GM12891 (cell line): Measurements from ENCODE around the gene MED4.
A peak's percentile ranks its signal among the peaks of the same experiment; 100 is the strongest.

ENCODE experiments used
- DNase-seq: peaks from one replicate; pipeline ENCODE4 v3.0.0; 2011; ENCODE audit warnings: low spot score; ENCODE audit not compliant: insufficient read length
- FAIRE-seq: peaks from 2 replicates; lab custom pipeline; 2011; peaks lifted over from hg19 to GRCh38; lab: Jason Lieb, UNC
- PAX5 ChIP-seq: IDR thresholded peaks from 2 replicates; pipeline ENCODE4 v1.6.1; 2011; ENCODE audit warnings: low read length, moderate library complexity, mild to moderate bottlenecking; ENCODE audit not compliant: insufficient read depth, severe bottlenecking
- POLR2A ChIP-seq: IDR thresholded peaks from 2 replicates; pipeline ENCODE4 v1.6.1; 2011; ENCODE audit warnings: low read depth, low read length, control low read depth
- POLR2AphosphoS5 ChIP-seq: IDR thresholded peaks from 2 replicates; pipeline ENCODE4 v1.6.1; 2011; ENCODE audit warnings: low read depth, low read length, control low read depth
- POU2F2 ChIP-seq: IDR thresholded peaks from 2 replicates; pipeline ENCODE4 v1.6.1; 2011; ENCODE audit warnings: low read depth, mild to moderate bottlenecking, control low read depth, low read length, moderate library complexity
- SPI1 ChIP-seq: IDR thresholded peaks from 2 replicates; pipeline ENCODE4 v1.6.1; 2011; ENCODE audit warnings: low read depth, low read length, control low read depth
- TAF1 ChIP-seq: IDR thresholded peaks from 2 replicates; pipeline ENCODE4 v1.6.1; 2011; ENCODE audit warnings: low read depth, low read length, control low read depth

MED4 gene

GRCh38 chr13:48097793-48098192 is 2.9 kb upstream of the MED4 start:
- FAIRE-seq = no peak
- DNase-seq = no peak
- TF ChIP-seq POU2F2 (no peak), PAX5 (no peak), POLR2AphosphoS5 (no peak), POLR2A (no peak), SPI1 (no peak), TAF1 (no peak)

GRCh38 chr13:48096670-48097069 is 1.8 kb upstream of the MED4 start:
- FAIRE-seq = no peak
- TF ChIP-seq SPI1 (no peak), TAF1 (no peak), POLR2AphosphoS5 (no peak), POLR2A (no peak), PAX5 (no peak), POU2F2 (no peak)
- no peak for DNase-seq

GRCh38 chr13:48094404-48094780 is 512 bp downstream of the MED4 start:
- no peak for FAIRE-seq
- peak; percentile 2 for DNase-seq
- TF ChIP-seq POU2F2 (no peak), PAX5 (no peak), POLR2AphosphoS5 (no peak), TAF1 (no peak), SPI1 (no peak), POLR2A (no peak)

DNA sequence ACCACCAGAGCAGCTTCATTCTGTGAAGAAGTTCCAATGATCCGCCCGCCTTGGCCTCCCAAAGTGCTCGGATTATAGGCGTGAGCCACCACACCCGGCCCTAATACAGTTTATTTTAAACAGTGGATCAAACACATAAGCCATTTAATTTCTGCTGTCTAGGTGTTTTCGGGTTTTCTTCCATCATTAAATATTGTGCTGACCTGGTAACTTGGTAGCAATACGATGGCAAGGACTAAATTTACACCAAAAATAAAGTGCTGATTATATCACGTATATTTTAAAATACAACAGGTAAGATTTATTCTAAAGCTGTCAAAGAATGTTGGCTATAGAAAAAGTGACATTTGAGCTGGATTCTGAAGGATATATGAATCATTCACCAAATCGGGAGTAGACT is 1.3 kb downstream of the MED4 start:
- FAIRE-seq = no peak
- no peak for TF ChIP-seq POLR2A
- TF ChIP-seq SPI1 = no peak
- no peak for TF ChIP-seq POU2F2
- TF ChIP-seq TAF1 = no peak
- no peak for TF ChIP-seq POLR2AphosphoS5
- no peak for TF ChIP-seq PAX5
- no peak for DNase-seq

GRCh38 chr13:48086272-48086671 is 8.6 kb downstream of the MED4 start:
- FAIRE-seq (no peak), DNase-seq (no peak)
- TF ChIP-seq POU2F2 (no peak), POLR2AphosphoS5 (no peak), PAX5 (no peak), TAF1 (no peak), POLR2A (no peak)

GRCh38 chr13:48081739-48082138 is 13.2 kb downstream of the MED4 start:
- TF ChIP-seq TAF1 (no peak), PAX5 (no peak), POLR2A (no peak), POU2F2 (no peak), SPI1 (no peak), POLR2AphosphoS5 (no peak)
- DNase-seq = no peak
- no peak for FAIRE-seq

GRCh38 chr13:48078251-48078656 is 16.6 kb downstream of the MED4 start:
- peak; percentile 98 for FAIRE-seq

GRCh38 chr13:48074006-48074405 is 20.9 kb downstream of the MED4 start:
- DNase-seq = no peak
- FAIRE-seq = no peak
- TF ChIP-seq POLR2A (no peak), TAF1 (no peak), POLR2AphosphoS5 (no peak), PAX5 (no peak), SPI1 (no peak), POU2F2 (no peak)

More at GRCh38 chr13:48078251-48078656, 16.6 kb downstream of the MED4 start:
- TF ChIP-seq SPI1 = peak; percentile 92
- TF ChIP-seq PAX5 = no peak
- peak; percentile 32 for DNase-seq

DNA sequence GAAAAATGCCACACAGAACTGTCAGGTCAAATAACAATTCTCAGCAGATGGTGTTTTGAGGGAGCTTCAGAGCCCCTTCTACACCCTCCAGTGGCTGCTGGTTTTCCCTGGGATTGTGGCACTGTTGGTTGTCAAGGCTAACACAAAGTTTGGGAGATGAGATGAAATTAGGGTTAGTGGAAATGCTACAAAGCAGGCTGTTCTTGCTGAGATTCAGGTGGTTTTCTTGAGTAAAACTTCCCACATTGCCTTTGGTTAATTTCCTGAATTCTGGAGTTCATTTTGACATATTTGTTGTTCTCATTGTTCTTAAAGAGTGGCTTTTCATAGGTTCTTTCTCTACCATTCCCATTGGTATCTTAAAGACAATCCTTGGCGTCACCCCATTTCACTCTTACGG is 22.1 kb downstream of the MED4 start:
- FAIRE-seq (no peak), DNase-seq (no peak)
- TF ChIP-seq POLR2A (0 out of 2 replicates have a peak, but pooled peaks have one; percentile 25), POU2F2 (no peak), PAX5 (no peak), POLR2AphosphoS5 (no peak), TAF1 (no peak)

- TF ChIP-seq POLR2AphosphoS5 = no peak
- no peak for TF ChIP-seq SPI1
- no peak for TF ChIP-seq PAX5
- no peak for FAIRE-seq
- DNase-seq = no peak
Observed at GRCh38 chr13:48072304-48072703, 22.6 kb downstream of the MED4 start.
